K562 (cell line): ENCODE data around the gene GPATCH2L.

Source experiments
- BRD4 ChIP-seq: fragments of 200-600 bp; sonication (generic); IDR thresholded peaks from 2 replicates; pipeline ENCODE4 v1.6.1; 2017; ENCODE audit warnings: inconsistent platforms
- CBX5 ChIP-seq: IDR thresholded peaks from 2 replicates; pipeline ENCODE4 v1.6.1; 2014; ENCODE audit warnings: low read depth, borderline replicate concordance
- GATA2 ChIP-seq: sonication (generic); formaldehyde crosslinking; IDR thresholded peaks from 2 replicates; pipeline ENCODE4 v1.4.0; 2020; ENCODE audit warnings: mild to moderate bottlenecking, missing genetic modification reagents
- HMGN3 ChIP-seq: IDR thresholded peaks from 2 replicates; pipeline ENCODE4 v1.6.1; 2011; ENCODE audit warnings: borderline replicate concordance, low read depth, mild to moderate bottlenecking, mixed read lengths, low read length; ENCODE audit not compliant: insufficient read length; ENCODE audit errors: extremely low read depth
- MAFK ChIP-seq: IDR thresholded peaks from 2 replicates; pipeline ENCODE4 v1.6.1; 2011; ENCODE audit warnings: low read length, improper control_type of control experiment
- NFYB ChIP-seq: IDR thresholded peaks from 2 replicates; pipeline ENCODE4 v1.6.1; 2011; ENCODE audit warnings: mild to moderate bottlenecking, moderate library complexity; ENCODE audit not compliant: insufficient read length; ENCODE audit errors: extremely low read depth
- NR2C1 ChIP-seq, 2 experiments: fragments of 450-650 bp; IDR thresholded peaks; 2 replicates each; pipeline ENCODE4 v1.6.1; 2017; ENCODE audit warnings: mild to moderate bottlenecking in 2 of 2, antibody characterized with exemption in 1 of 2, inconsistent platforms in 1 of 2, missing compliant biosample characterization in 1 of 2, missing genetic modification characterization in 1 of 2
- POLR3A ChIP-seq: IDR thresholded peaks from 2 replicates; pipeline ENCODE4 v1.6.1; 2011; ENCODE audit warnings: borderline replicate concordance, mild to moderate bottlenecking, moderate library complexity; ENCODE audit not compliant: insufficient read length, insufficient read depth; ENCODE audit errors: extremely low read depth
- RCOR1 ChIP-seq, 2 experiments: IDR thresholded peaks; 2 replicates each; pipeline ENCODE4 v1.6.1; 2012; ENCODE audit warnings: low read depth in 2 of 2, low read length in 2 of 2, borderline replicate concordance in 1 of 2, improper control_type of control experiment in 1 of 2
- TF ChIP-seq, protein P1 (sequence below), 2 experiments: fragments of 450-650 bp; formaldehyde crosslinking in 1 of 2; IDR thresholded peaks; 2 replicates each; pipeline versions ENCODE4 v1.4.0 to v1.6.1; 2014 to 2020; ENCODE audit warnings: mild to moderate bottlenecking in 2 of 2, borderline replicate concordance in 1 of 2, low read depth in 1 of 2
- TF ChIP-seq, protein P2 (sequence below): sonication (generic); formaldehyde crosslinking; IDR thresholded peaks from 2 replicates; pipeline ENCODE4 v1.8.1; 2022; ENCODE audit warnings: missing genetic modification reagents
- TF ChIP-seq, protein P3 (sequence below): fragments of 250-450 bp; sonication (Bioruptor Pico); IDR thresholded peaks from 2 replicates; pipeline ENCODE4 v1.8.0; 2022; ENCODE audit warnings: moderate library complexity, mild to moderate bottlenecking, inconsistent platforms
- TF ChIP-seq, protein P4 (sequence below), 3 experiments: IDR thresholded peaks in 2 of 3; conservative IDR thresholded peaks in 1 of 3; 2 replicates each; pipeline ENCODE4 v1.5.1; 2011 to 2012; ENCODE audit warnings: low read length in 3 of 3, mild to moderate bottlenecking in 3 of 3, control low read depth in 2 of 3, improper control_type of control experiment in 1 of 3, inconsistent platforms in 1 of 3, low read depth in 1 of 3, mixed read lengths in 1 of 3, moderate library complexity in 1 of 3; ENCODE audit not compliant: insufficient read depth in 2 of 3
- TF ChIP-seq, protein P5 (sequence below): sonication (generic); formaldehyde crosslinking; IDR thresholded peaks from 2 replicates; pipeline ENCODE4 v1.5.0; 2020; ENCODE audit warnings: missing genetic modification reagents

DNA sequence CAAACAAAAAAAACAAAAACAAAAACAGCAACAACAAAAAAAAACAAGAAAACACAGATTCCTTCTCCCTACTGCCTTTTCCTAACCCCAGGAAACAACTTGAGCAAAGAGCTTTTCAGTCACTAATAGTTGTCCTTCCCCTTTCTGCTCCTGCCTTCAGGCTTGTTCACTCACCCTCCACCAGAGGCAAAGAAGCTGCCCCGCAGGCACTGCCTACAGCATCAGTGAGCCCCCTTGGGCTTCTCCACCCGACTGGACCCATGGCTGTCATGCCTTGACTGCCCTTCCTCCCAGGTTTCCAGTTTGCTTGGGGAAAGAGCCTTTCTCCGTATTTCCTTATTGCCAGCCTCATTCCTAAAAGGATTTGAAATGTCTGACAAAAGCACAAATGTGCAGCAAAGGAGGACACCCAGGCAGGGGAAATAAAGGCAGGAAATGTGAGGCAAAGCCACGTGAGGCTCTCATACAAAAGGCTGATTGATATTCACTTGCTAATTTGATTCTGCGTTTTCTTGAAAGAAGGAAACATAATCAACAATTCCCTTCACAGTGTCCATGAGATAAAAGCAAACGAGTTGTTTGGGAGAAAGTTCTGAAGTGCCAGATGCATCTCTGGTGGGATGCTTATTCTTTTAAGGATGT, 85.7 kb downstream of the GPATCH2L start:
- TF ChIP-seq BRD4 (no peak), NR2C1 (IDR thresholded peaks at IDR 0.05) (no peak), NR2C1 (tag; IDR thresholded peaks at IDR 0.05) (no peak), POLR3A (no peak), GATA2 (CRISPR knock-in tag) (no peak), MAFK (no peak), RCOR1 (IDR thresholded peaks at IDR 0.05; ENCODE audit: borderline replicate concordance in 1 of 2, low read depth in 2 of 2, low read length in 2 of 2) (no peak), CBX5 (no peak), HMGN3 (no peak), NFYB (no peak)
- TF ChIP-seq, protein P1, sequence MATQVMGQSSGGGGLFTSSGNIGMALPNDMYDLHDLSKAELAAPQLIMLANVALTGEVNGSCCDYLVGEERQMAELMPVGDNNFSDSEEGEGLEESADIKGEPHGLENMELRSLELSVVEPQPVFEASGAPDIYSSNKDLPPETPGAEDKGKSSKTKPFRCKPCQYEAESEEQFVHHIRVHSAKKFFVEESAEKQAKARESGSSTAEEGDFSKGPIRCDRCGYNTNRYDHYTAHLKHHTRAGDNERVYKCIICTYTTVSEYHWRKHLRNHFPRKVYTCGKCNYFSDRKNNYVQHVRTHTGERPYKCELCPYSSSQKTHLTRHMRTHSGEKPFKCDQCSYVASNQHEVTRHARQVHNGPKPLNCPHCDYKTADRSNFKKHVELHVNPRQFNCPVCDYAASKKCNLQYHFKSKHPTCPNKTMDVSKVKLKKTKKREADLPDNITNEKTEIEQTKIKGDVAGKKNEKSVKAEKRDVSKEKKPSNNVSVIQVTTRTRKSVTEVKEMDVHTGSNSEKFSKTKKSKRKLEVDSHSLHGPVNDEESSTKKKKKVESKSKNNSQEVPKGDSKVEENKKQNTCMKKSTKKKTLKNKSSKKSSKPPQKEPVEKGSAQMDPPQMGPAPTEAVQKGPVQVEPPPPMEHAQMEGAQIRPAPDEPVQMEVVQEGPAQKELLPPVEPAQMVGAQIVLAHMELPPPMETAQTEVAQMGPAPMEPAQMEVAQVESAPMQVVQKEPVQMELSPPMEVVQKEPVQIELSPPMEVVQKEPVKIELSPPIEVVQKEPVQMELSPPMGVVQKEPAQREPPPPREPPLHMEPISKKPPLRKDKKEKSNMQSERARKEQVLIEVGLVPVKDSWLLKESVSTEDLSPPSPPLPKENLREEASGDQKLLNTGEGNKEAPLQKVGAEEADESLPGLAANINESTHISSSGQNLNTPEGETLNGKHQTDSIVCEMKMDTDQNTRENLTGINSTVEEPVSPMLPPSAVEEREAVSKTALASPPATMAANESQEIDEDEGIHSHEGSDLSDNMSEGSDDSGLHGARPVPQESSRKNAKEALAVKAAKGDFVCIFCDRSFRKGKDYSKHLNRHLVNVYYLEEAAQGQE (IDR thresholded peaks at IDR 0.05; ENCODE audit: borderline replicate concordance): no peak
- TF ChIP-seq, protein P1 (CRISPR knock-in tag; IDR thresholded peaks at IDR 0.05; ENCODE audit: low read depth): no peak
- TF ChIP-seq, protein P2, sequence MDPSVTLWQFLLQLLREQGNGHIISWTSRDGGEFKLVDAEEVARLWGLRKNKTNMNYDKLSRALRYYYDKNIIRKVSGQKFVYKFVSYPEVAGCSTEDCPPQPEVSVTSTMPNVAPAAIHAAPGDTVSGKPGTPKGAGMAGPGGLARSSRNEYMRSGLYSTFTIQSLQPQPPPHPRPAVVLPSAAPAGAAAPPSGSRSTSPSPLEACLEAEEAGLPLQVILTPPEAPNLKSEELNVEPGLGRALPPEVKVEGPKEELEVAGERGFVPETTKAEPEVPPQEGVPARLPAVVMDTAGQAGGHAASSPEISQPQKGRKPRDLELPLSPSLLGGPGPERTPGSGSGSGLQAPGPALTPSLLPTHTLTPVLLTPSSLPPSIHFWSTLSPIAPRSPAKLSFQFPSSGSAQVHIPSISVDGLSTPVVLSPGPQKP: no peak
- TF ChIP-seq, protein P3, sequence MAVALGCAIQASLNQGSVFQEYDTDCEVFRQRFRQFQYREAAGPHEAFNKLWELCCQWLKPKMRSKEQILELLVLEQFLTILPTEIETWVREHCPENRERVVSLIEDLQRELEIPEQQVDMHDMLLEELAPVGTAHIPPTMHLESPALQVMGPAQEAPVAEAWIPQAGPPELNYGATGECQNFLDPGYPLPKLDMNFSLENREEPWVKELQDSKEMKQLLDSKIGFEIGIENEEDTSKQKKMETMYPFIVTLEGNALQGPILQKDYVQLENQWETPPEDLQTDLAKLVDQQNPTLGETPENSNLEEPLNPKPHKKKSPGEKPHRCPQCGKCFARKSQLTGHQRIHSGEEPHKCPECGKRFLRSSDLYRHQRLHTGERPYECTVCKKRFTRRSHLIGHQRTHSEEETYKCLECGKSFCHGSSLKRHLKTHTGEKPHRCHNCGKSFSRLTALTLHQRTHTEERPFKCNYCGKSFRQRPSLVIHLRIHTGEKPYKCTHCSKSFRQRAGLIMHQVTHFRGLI: no peak
- TF ChIP-seq, protein P4, sequence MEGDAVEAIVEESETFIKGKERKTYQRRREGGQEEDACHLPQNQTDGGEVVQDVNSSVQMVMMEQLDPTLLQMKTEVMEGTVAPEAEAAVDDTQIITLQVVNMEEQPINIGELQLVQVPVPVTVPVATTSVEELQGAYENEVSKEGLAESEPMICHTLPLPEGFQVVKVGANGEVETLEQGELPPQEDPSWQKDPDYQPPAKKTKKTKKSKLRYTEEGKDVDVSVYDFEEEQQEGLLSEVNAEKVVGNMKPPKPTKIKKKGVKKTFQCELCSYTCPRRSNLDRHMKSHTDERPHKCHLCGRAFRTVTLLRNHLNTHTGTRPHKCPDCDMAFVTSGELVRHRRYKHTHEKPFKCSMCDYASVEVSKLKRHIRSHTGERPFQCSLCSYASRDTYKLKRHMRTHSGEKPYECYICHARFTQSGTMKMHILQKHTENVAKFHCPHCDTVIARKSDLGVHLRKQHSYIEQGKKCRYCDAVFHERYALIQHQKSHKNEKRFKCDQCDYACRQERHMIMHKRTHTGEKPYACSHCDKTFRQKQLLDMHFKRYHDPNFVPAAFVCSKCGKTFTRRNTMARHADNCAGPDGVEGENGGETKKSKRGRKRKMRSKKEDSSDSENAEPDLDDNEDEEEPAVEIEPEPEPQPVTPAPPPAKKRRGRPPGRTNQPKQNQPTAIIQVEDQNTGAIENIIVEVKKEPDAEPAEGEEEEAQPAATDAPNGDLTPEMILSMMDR (IDR thresholded peaks at IDR 0.05 in 2 of 3, conservative IDR thresholded peaks at IDR 0.05 in 1 of 3; ENCODE audit: insufficient read depth in 2 of 3, low read depth in 1 of 3, low read length in 3 of 3): no peak
- TF ChIP-seq, protein P5, sequence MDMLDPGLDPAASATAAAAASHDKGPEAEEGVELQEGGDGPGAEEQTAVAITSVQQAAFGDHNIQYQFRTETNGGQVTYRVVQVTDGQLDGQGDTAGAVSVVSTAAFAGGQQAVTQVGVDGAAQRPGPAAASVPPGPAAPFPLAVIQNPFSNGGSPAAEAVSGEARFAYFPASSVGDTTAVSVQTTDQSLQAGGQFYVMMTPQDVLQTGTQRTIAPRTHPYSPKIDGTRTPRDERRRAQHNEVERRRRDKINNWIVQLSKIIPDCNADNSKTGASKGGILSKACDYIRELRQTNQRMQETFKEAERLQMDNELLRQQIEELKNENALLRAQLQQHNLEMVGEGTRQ (CRISPR knock-in tag): no peak
